NCI-H345 (cell line): ENCODE measurements around the gene JMJD8.

Experiments used
- DNase-seq: peaks from one replicate; lab custom pipeline; 2025; lab: John Stamatoyannopoulos, UW

JMJD8 gene

GRCh38 chr16:675884-676564 is 8.1 kb downstream of the JMJD8 start:
- DNase-seq = no peak

GRCh38 chr16:674968-675883 is 8.9 kb downstream of the JMJD8 start, which contains the start of gene RHBDL1:
Gene RHBDL1, plus strand, starts transcription at chr16:675671. Its CDS starts 120 bp downstream, at chr16:675791.
- no peak for DNase-seq

- no peak for DNase-seq
These were observed 9.8 kb downstream of the JMJD8 start for GRCh38 chr16:674214-674881.

- DNase-seq = no peak
These were observed 10.6 kb downstream of the JMJD8 start for GRCh38 chr16:673399-673991.

GRCh38 chr16:672851-673250 is 11.3 kb downstream of the JMJD8 start:
- DNase-seq = no peak

- DNase-seq = no peak
These were observed 11.8 kb downstream of the JMJD8 start for GRCh38 chr16:672371-672770.

GRCh38 chr16:671353-672131 is 12.6 kb downstream of the JMJD8 start:
- no peak for DNase-seq

GRCh38 chr16:670485-671352 is 13.4 kb downstream of the JMJD8 start:
- DNase-seq = no peak

- DNase-seq = no peak
These were observed 14.5 kb downstream of the JMJD8 start for GRCh38 chr16:669666-670065.

- DNase-seq = no peak
These were observed 15.5 kb downstream of the JMJD8 start for GRCh38 chr16:668519-669171.

- peak; percentile 93 for DNase-seq
These were observed 16.2 kb downstream of the JMJD8 start, which contains the start of gene RHOT2 for GRCh38 chr16:667780-668518. Gene RHOT2, plus strand, starts transcription at chr16:668132. Its CDS starts 68 bp downstream, at chr16:668200.

GRCh38 chr16:667113-667779 is 16.9 kb downstream of the JMJD8 start:
- DNase-seq = no peak

GRCh38 chr16:666572-666971 is 17.6 kb downstream of the JMJD8 start:
- no peak for DNase-seq

- no peak for DNase-seq
These were observed 21.5 kb downstream of the JMJD8 start for GRCh38 chr16:662597-662996.

- DNase-seq = no peak
These were observed 22.0 kb downstream of the JMJD8 start for GRCh38 chr16:662095-662494.

GRCh38 chr16:661184-661821 is 22.8 kb downstream of the JMJD8 start:
- no peak for DNase-seq

GRCh38 chr16:660459-661183 is 23.5 kb downstream of the JMJD8 start:
- peak; percentile 19 for DNase-seq
